Spinal cord (tissue), 10 donors: Measurements from ENCODE around the gene FKBP15. TPM values are rescaled to one million over a fixed set of nuclear protein-coding genes. Genes with fewer than 3 reads are reported as not detected.

Source experiments
- DNase-seq, 6 donors: peaks; one replicate each; pipeline versions ENCODE4 v3.0.0 to v3.0.0-alpha.2; 2013 to 2015; ENCODE audit warnings: low spot score in 6 of 6, low read depth in 4 of 6
- H3K27ac ChIP-seq: one replicate; pipeline ENCODE4 v1.5.1; 2013; ENCODE audit warnings: low read depth, low read length, control low read depth
- H3K27me3 ChIP-seq: one replicate; pipeline ENCODE4 v1.6.1; 2013; ENCODE audit warnings: low read length; ENCODE audit not compliant: control insufficient read depth, insufficient read depth
- H3K36me3 ChIP-seq: one replicate; pipeline ENCODE4 v1.6.1; 2013; ENCODE audit warnings: low read length; ENCODE audit not compliant: control insufficient read depth, insufficient read depth
- H3K4me1 ChIP-seq: one replicate; pipeline ENCODE4 v1.6.1; 2013; ENCODE audit warnings: low read length; ENCODE audit not compliant: control insufficient read depth, insufficient read depth
- H3K4me3 ChIP-seq: one replicate; pipeline ENCODE4 v1.5.1; 2013; ENCODE audit warnings: low read depth, low read length, control low read depth
- H3K9me3 ChIP-seq: one replicate; pipeline ENCODE4 v1.6.1; 2013; ENCODE audit warnings: low read length; ENCODE audit not compliant: control insufficient read depth, insufficient read depth
- WGBS: methylation state at CpG from one replicate; pipeline ENCODE4 v1.1.5; 2013; ENCODE audit warnings: missing lambda C conversion rate; ENCODE audit not compliant: insufficient coverage; 5-methylcytosine and 5-hydroxymethylcytosine counted together
- long read RNA-seq, 4 donors: transcript quantifications; one replicate each; lab custom pipeline, GENCODE V29; 2026
- polyA plus RNA-seq, 2 donors: library from polyadenylated mRNA; unstranded; fragments of 120-200 nt; gene quantifications; one replicate each; pipeline ENCODE4 v1.2.1, GENCODE V29; 2013; ENCODE audit not compliant: insufficient read length in 2 of 2
- total RNA-seq, 2 donors: library from RNA; depleted of rRNA in 1 of 2; stranded (reverse); fragments of 120-200 nt in 1 of 2; fragments of >200 nt in 1 of 2; gene quantifications; one replicate each; pipeline versions ENCODE4 v1.2.3 to v1.2.4, GENCODE V29; 2013 to 2014
- donor health status: healthy.

Gene FKBP15
- total RNA-seq = 10 to 100 TPM; 24.2 to 26.9 TPM
- polyA plus RNA-seq = 10 to 100 TPM; 25.6 to 26.6 TPM
- long read RNA-seq, donor 1, partial matches to known transcripts = 5 of 5 reads
- long read RNA-seq, donor 1, other reads (novel, unspliced or antisense) = 0 of 5 reads
- long read RNA-seq, donor 2, partial matches to known transcripts = 0 of 1 reads
- long read RNA-seq, donor 2, other reads (novel, unspliced or antisense) = 0 of 1 reads
- long read RNA-seq, donor 3 = 0 reads
- long read RNA-seq, donor 4, partial matches to known transcripts = 15 of 17 reads
- long read RNA-seq, donor 4, other reads (novel, unspliced or antisense) = 0 of 17 reads

- peaks cover 7% of the 10 kb centered on the region for H3K4me1 ChIP-seq
Measured at GRCh38 chr9:113221003-113221799, at the start of gene FKBP15, which contains the start of gene SLC31A1. Gene FKBP15, minus strand, starts transcription at chr9:113221277. Its CDS starts 34 bp downstream, at chr9:113221243. Gene SLC31A1, plus strand, starts transcription at chr9:113221544. Its CDS starts 34,605 bp downstream, at chr9:113256149.

GRCh38 chr9:113269871-113270270 lies 48.8 kb upstream of the FKBP15 start:
- peaks cover 35% of the 10 kb centered on the region for H3K36me3 ChIP-seq
- DNase-seq = no peak

More at GRCh38 chr9:113221003-113221799, at the start of gene FKBP15, which contains the start of gene SLC31A1:
- peak; percentile 96 to 100 (median 98) for DNase-seq
- no peaks in the 10 kb centered on the region for H3K36me3 ChIP-seq
- H3K4me3 ChIP-seq = peak within 1 kb of the TSS; percentile 97
- peak within 1 kb of the TSS; percentile 86 for H3K27ac ChIP-seq
- H3K27me3 ChIP-seq = no peaks in the 10 kb centered on the region
- no peaks in the 10 kb centered on the region for H3K9me3 ChIP-seq
- under 1% methylated on average over 63 of the region's 65 CpGs for WGBS

GRCh38 chr9:113269355-113269754 lies 48.3 kb upstream of the FKBP15 start:
- H3K4me3 ChIP-seq = no peak overlapping the region
- H3K4me1 ChIP-seq = no peaks in the 10 kb centered on the region
- no peak overlapping the region for H3K27ac ChIP-seq
- no CpG with 5 or more reads among the region's 2 CpGs for WGBS
- no peaks in the 10 kb centered on the region for H3K27me3 ChIP-seq
- DNase-seq = no peak
- peaks cover 35% of the 10 kb centered on the region for H3K36me3 ChIP-seq
- H3K9me3 ChIP-seq = no peaks in the 10 kb centered on the region

More at GRCh38 chr9:113269871-113270270, 48.8 kb upstream of the FKBP15 start:
- Histone ChIP-seq H3K4me3 (no peak overlapping the region), H3K27ac (no peak overlapping the region), H3K9me3 (no peaks in the 10 kb centered on the region), H3K4me1 (no peaks in the 10 kb centered on the region), H3K27me3 (no peaks in the 10 kb centered on the region)
- no CpG with 5 or more reads among the region's 2 CpGs for WGBS

GRCh38 chr9:113267911-113268566 lies 47.0 kb upstream of the FKBP15 start:
- no peak for DNase-seq
- Histone ChIP-seq H3K4me1 (no peaks in the 10 kb centered on the region), H3K36me3 (peaks cover 35% of the 10 kb centered on the region), H3K4me3 (no peak overlapping the region), H3K27ac (no peak overlapping the region), H3K27me3 (no peaks in the 10 kb centered on the region), H3K9me3 (no peaks in the 10 kb centered on the region)
- 100% methylated on average over 1 of the region's 4 CpGs for WGBS

- H3K27ac ChIP-seq = no peak overlapping the region
Measured at GRCh38 chr9:113266174-113266573, 45.1 kb upstream of the FKBP15 start.

GRCh38 chr9:113261917-113262671 lies 41.0 kb upstream of the FKBP15 start:
- no peak overlapping the region for H3K4me3 ChIP-seq
- H3K9me3 ChIP-seq = no peaks in the 10 kb centered on the region
- H3K4me1 ChIP-seq = no peaks in the 10 kb centered on the region
- H3K27ac ChIP-seq = no peak overlapping the region
- H3K36me3 ChIP-seq = peaks cover 23% of the 10 kb centered on the region
- no peak for DNase-seq
- no peaks in the 10 kb centered on the region for H3K27me3 ChIP-seq
- no CpG with 5 or more reads among the region's 1 CpG for WGBS

More at GRCh38 chr9:113266174-113266573, 45.1 kb upstream of the FKBP15 start:
- H3K4me3 ChIP-seq = no peak overlapping the region
- H3K36me3 ChIP-seq = peaks cover 23% of the 10 kb centered on the region
- no peak for DNase-seq
- 83% methylated on average over 1 of the region's 3 CpGs for WGBS
- H3K27me3 ChIP-seq = no peaks in the 10 kb centered on the region
- H3K9me3 ChIP-seq = no peaks in the 10 kb centered on the region
- no peaks in the 10 kb centered on the region for H3K4me1 ChIP-seq

- no peaks in the 10 kb centered on the region for H3K27me3 ChIP-seq
- H3K27ac ChIP-seq = no peak overlapping the region
- no peaks in the 10 kb centered on the region for H3K4me1 ChIP-seq
- no peak overlapping the region for H3K4me3 ChIP-seq
- no CpG with 5 or more reads among the region's 1 CpG for WGBS
- H3K36me3 ChIP-seq = peaks cover 14% of the 10 kb centered on the region
- DNase-seq = no peak
- no peaks in the 10 kb centered on the region for H3K9me3 ChIP-seq
Measured at GRCh38 chr9:113258282-113258681, 37.2 kb upstream of the FKBP15 start.

- Histone ChIP-seq H3K4me1 (no peaks in the 10 kb centered on the region), H3K4me3 (no peak overlapping the region), H3K36me3 (peaks cover 14% of the 10 kb centered on the region), H3K27me3 (no peaks in the 10 kb centered on the region), H3K27ac (no peak overlapping the region), H3K9me3 (no peaks in the 10 kb centered on the region)
- WGBS = no CpG with 5 or more reads among the region's 3 CpGs
- peak in 1 of 6 donors; percentile 19 for DNase-seq
Measured at GRCh38 chr9:113257863-113258262, 36.8 kb upstream of the FKBP15 start.

- Histone ChIP-seq H3K27ac (no peak overlapping the region), H3K36me3 (peaks cover 14% of the 10 kb centered on the region), H3K9me3 (no peaks in the 10 kb centered on the region), H3K27me3 (no peaks in the 10 kb centered on the region), H3K4me1 (no peaks in the 10 kb centered on the region), H3K4me3 (no peak overlapping the region)
- WGBS = 96% methylated on average over 4 of the region's 6 CpGs
- no peak for DNase-seq
Measured at GRCh38 chr9:113255438-113255837, 34.4 kb upstream of the FKBP15 start.
